Neural crest cell (in vitro differentiated cells): ENCODE data around the gene ZNF134. TPM values are rescaled to one million over a fixed set of nuclear protein-coding genes. Genes with fewer than 3 reads are reported as not detected.

ENCODE experiments used
- DNase-seq: peaks from one replicate; pipeline ENCODE4 v3.0.0; 2021; ENCODE audit warnings: low read depth, mixed read lengths, low spot score
- H3K27ac Mint-ChIP-seq: one replicate; pipeline ENCODE4 v1.8.0; 2021; ENCODE audit warnings: mild to moderate bottlenecking, mixed read lengths; ENCODE audit not compliant: unreplicated experiment
- H3K27me3 Mint-ChIP-seq: 2 replicates; pipeline ENCODE4 v1.8.0; 2021; ENCODE audit warnings: low read depth, mild to moderate bottlenecking, mixed read lengths
- H3K36me3 Mint-ChIP-seq: 2 replicates; pipeline ENCODE4 v1.8.0; 2021; ENCODE audit warnings: low read depth, mild to moderate bottlenecking, mixed read lengths
- H3K4me1 Mint-ChIP-seq: 2 replicates; pipeline ENCODE4 v1.8.0; 2021; ENCODE audit warnings: mixed read lengths
- H3K4me3 Mint-ChIP-seq: one replicate; pipeline ENCODE4 v1.8.0; 2021; ENCODE audit warnings: mild to moderate bottlenecking, mixed read lengths
- H3K9me3 Mint-ChIP-seq: 2 replicates; pipeline ENCODE4 v1.8.0; 2021; ENCODE audit warnings: mixed read lengths
- total RNA-seq: library from RNA; stranded (reverse); gene quantifications from 2 replicates; pipeline ENCODE4 v1.2.1, GENCODE V29; 2021
- TF ChIP-seq, protein P1 (sequence below): fragments of 200-600 bp; sonication (generic); conservative IDR thresholded peaks from 2 replicates; pipeline ENCODE4 v1.5.0; 2021; ENCODE audit warnings: antibody characterized with exemption, mild to moderate bottlenecking

The ZNF134 gene
- total RNA-seq, 1 donor from 2014 or later: 31.7 TPM

DNA sequence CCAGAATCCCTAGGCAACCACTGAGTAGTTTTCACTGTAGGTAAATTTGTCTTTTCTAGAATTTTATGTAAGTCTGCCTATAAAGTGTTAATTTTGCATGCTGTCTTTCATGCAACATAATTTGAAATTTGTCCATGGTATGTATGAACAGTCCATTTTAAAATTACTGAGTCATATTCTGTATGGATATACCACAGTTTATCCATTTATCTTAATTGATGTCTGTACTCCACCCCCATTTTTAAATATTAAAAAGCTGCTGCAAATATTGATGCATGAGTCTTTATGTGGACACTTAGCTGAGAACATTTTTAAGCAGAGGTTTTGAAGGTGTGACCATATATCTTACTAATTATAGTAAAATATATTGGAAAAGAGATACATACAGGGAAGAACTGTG lies 9.0 kb downstream of the ZNF134 start:
- H3K9me3 Mint-ChIP-seq: peaks cover 40% of the 10 kb centered on the region
- H3K27ac Mint-ChIP-seq: no peak overlapping the region
- TF ChIP-seq, protein P1, sequence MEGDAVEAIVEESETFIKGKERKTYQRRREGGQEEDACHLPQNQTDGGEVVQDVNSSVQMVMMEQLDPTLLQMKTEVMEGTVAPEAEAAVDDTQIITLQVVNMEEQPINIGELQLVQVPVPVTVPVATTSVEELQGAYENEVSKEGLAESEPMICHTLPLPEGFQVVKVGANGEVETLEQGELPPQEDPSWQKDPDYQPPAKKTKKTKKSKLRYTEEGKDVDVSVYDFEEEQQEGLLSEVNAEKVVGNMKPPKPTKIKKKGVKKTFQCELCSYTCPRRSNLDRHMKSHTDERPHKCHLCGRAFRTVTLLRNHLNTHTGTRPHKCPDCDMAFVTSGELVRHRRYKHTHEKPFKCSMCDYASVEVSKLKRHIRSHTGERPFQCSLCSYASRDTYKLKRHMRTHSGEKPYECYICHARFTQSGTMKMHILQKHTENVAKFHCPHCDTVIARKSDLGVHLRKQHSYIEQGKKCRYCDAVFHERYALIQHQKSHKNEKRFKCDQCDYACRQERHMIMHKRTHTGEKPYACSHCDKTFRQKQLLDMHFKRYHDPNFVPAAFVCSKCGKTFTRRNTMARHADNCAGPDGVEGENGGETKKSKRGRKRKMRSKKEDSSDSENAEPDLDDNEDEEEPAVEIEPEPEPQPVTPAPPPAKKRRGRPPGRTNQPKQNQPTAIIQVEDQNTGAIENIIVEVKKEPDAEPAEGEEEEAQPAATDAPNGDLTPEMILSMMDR: no peak
- H3K36me3 Mint-ChIP-seq: peaks cover 92% of the 10 kb centered on the region
- H3K4me3 Mint-ChIP-seq: no peak overlapping the region
- no peak for DNase-seq
- H3K27me3 Mint-ChIP-seq: no peaks in the 10 kb centered on the region
- H3K4me1 Mint-ChIP-seq: no peaks in the 10 kb centered on the region

DNA sequence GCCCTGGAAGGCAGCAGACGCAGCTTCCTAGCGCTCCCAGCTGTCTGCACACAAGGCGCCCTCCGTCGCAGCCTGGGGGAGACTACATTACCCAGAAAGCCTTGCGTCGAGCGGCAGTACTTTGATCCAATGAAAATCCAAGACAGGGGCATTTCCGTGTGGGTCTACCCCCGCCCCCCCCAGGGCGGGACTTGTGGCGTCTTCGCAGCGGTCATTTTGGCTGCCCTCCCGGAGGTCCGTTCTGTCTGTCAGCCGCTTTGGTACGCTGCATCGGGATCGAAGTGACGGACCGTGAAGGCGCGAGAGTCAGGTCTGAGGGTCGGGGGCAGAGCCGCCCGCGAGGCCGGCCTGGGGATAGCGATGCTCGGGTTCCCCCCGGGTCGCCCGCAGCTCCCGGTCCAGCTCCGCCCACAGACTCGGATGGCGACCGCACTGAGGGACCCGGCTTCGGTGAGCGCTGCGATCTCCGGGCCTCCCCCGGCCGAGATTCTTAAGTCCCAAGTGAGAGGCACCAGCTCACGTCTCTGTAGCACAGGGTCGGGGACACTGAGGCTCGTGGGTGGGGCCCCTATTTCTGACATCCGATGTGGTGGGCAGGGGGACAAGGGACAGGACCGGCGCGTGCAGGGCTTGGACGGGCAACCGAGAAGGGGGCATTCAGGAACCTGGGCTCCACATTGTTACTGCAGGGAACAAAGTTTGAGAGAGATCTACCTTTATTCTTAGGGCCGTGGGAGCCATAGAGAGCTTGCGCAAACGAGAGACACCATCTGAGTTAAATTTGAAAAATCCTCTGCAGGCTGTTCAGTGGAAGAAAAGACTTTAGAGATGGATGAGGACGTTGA lies 19.2 kb downstream of the ZNF134 start, which contains the start of gene ZNF211:
TSS of gene ZNF211 (plus strand) at position 182 of the 845 bp plus-strand sequence. CDS start at position 361, 179 bp downstream.
- Mint-ChIP-seq H3K27me3 (no peaks in the 10 kb centered on the region), H3K4me3 (peak within 1 kb of the TSS; percentile 95), H3K4me1 (peaks cover 27% of the 10 kb centered on the region), H3K9me3 (peaks cover 13% of the 10 kb centered on the region), H3K27ac (peak within 1 kb of the TSS; percentile 97), H3K36me3 (peaks cover 65% of the 10 kb centered on the region)
- DNase-seq: peak; percentile 81
- TF ChIP-seq, protein P1: no peak

DNA sequence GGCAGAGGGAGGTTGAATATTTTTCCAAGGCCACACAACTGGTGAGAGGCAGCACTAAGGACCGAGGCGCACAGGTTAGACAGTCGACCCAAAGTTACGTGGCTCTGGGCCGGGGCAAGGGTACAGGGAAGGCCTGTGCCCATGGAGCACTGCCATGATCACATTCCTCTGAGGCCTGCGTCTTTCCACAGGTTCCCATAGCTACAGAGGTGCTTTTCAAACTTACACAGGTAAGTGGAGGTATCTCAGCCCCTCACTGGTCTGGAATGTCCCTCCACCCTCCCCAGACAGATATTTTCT lies 19.7 kb downstream of the ZNF134 start:
- Mint-ChIP-seq H3K27me3 (no peaks in the 10 kb centered on the region), H3K9me3 (peaks cover 19% of the 10 kb centered on the region), H3K4me3 (peak overlapping the region; percentile 95), H3K27ac (peak overlapping the region; percentile 97), H3K36me3 (peaks cover 66% of the 10 kb centered on the region), H3K4me1 (peaks cover 27% of the 10 kb centered on the region)
- no peak for DNase-seq
- TF ChIP-seq, protein P1: no peak

DNA sequence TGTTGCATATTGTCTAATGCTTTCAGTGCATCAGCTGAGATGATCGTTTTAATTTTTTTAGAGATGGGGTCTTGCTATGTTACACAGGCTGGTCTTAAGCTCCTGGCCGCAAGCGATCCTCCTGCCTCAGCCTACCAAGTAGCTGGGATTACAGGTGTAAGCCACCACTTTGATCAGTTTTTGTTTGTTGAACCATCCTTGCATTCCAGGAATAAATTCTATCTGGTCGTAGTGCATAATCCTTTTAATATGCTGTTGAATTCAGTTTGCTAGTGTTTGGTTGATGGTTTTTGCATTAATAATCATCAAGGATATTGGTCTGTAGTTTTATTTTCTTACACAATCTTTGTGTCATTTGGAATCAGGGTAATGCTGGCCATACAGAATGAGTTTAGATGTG lies 23.3 kb downstream of the ZNF134 start:
- no peak overlapping the region for H3K27ac Mint-ChIP-seq
- H3K9me3 Mint-ChIP-seq: peaks cover 34% of the 10 kb centered on the region
- no peaks in the 10 kb centered on the region for H3K27me3 Mint-ChIP-seq

DNA sequence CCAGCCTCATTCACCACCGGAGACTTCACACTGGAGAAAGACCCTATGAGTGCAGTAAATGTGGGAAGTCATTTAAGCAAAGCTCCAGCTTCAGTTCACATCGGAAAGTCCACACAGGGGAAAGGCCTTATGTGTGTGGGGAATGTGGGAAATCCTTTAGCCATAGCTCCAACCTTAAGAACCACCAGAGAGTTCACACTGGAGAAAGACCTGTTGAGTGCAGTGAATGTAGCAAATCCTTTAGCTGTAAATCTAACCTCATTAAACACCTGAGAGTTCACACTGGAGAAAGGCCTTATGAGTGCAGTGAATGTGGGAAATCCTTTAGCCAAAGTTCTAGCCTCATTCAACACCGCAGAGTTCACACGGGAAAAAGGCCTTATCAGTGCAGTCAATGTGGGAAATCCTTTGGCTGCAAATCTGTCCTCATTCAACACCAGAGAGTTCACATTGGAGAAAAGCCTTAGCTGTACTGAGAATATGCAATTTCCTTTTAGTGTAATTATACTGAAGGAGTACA lies 27.7 kb downstream of the ZNF134 start:
- H3K27ac Mint-ChIP-seq: no peak overlapping the region
- TF ChIP-seq, protein P1: no peak
- no peak overlapping the region for H3K4me3 Mint-ChIP-seq
- no peaks in the 10 kb centered on the region for H3K4me1 Mint-ChIP-seq
- H3K27me3 Mint-ChIP-seq: no peaks in the 10 kb centered on the region
- DNase-seq: no peak
- H3K9me3 Mint-ChIP-seq: peaks cover 31% of the 10 kb centered on the region
- H3K36me3 Mint-ChIP-seq: peaks cover 85% of the 10 kb centered on the region

More for the DNA sequence above, 23.3 kb downstream of the ZNF134 start:
- Mint-ChIP-seq H3K4me3 (no peak overlapping the region), H3K4me1 (peaks cover 25% of the 10 kb centered on the region), H3K36me3 (peaks cover 87% of the 10 kb centered on the region)
- TF ChIP-seq, protein P1: no peak
- no peak for DNase-seq
